HEK293 (cell line): Measurements from ENCODE around the gene NXN.

Experiments
- SETDB1 ChIP-seq: IDR thresholded peaks from one replicate; pipeline ENCODE4 v1.6.1; 2017; ENCODE audit warnings: mild to moderate bottlenecking, low read length, moderate library complexity, mixed read lengths; ENCODE audit not compliant: insufficient read length
- ZBTB10 ChIP-seq: fragments of 450-650 bp; formaldehyde crosslinking; IDR thresholded peaks from 2 replicates; pipeline ENCODE4 v1.5.1; 2016; ENCODE audit warnings: missing biosample characterization, missing genetic modification characterization
- ZBTB17 ChIP-seq: fragments of 450-650 bp; formaldehyde crosslinking; IDR thresholded peaks from 2 replicates; pipeline ENCODE4 v1.5.1; 2016; ENCODE audit warnings: missing biosample characterization, missing genetic modification characterization
- ZNF148 ChIP-seq: fragments of 450-650 bp; formaldehyde crosslinking; IDR thresholded peaks from 2 replicates; pipeline ENCODE4 v1.5.0; 2017; ENCODE audit warnings: missing biosample characterization, missing genetic modification characterization, borderline replicate concordance
- ZNF280C ChIP-seq: fragments of 450-650 bp; formaldehyde crosslinking; IDR thresholded peaks from 2 replicates; pipeline ENCODE4 v1.5.1; 2016; ENCODE audit warnings: missing biosample characterization, missing genetic modification characterization
- ZNF433 ChIP-seq: fragments of 450-650 bp; formaldehyde crosslinking; IDR thresholded peaks from 2 replicates; pipeline ENCODE4 v1.5.1; 2016; ENCODE audit warnings: missing biosample characterization, missing genetic modification characterization, low read depth
- ZNF707 ChIP-seq: fragments of 450-650 bp; formaldehyde crosslinking; IDR thresholded peaks from 2 replicates; pipeline ENCODE4 v1.5.1; 2016; ENCODE audit warnings: missing biosample characterization, missing genetic modification characterization
- ZNF792 ChIP-seq: fragments of 450-650 bp; formaldehyde crosslinking; IDR thresholded peaks from 2 replicates; pipeline ENCODE4 v1.5.1; 2016; ENCODE audit warnings: missing biosample characterization, missing genetic modification characterization
- TF ChIP-seq, protein P1 (sequence below): fragments of 450-650 bp; formaldehyde crosslinking; IDR thresholded peaks from 2 replicates; pipeline ENCODE4 v1.5.1; 2016; ENCODE audit warnings: missing biosample characterization, missing genetic modification characterization
- TF ChIP-seq, protein P2 (sequence below): fragments of 450-650 bp; formaldehyde crosslinking; IDR thresholded peaks from 2 replicates; pipeline ENCODE4 v1.5.1; 2016; ENCODE audit warnings: missing biosample characterization, missing genetic modification characterization
- TF ChIP-seq, protein P3 (sequence below): fragments of 450-650 bp; formaldehyde crosslinking; IDR thresholded peaks from 2 replicates; pipeline ENCODE4 v1.5.1; 2016; ENCODE audit warnings: missing biosample characterization, missing genetic modification characterization, borderline replicate concordance

DNA sequence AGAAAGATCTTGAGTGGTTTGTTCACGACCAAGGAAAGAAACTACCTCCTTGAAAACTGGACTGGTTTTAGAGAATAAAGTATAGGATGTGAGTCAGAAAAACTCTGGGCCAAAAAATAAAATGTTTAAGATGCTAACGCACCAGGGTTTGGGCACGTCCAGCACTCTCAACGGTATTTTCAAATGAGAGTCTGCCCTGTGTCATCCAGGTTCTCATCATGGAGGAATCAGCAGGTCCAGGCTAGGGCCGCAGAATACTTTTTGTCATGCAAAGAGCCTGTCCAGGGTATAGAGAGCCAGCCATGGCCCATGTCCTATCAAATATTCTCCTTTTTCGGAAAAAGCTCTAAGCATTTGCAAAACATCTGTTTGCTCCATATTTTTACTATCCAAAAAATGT, 2.4 kb downstream of the NXN start:
- no peak for TF ChIP-seq ZNF433
- TF ChIP-seq, protein P1, sequence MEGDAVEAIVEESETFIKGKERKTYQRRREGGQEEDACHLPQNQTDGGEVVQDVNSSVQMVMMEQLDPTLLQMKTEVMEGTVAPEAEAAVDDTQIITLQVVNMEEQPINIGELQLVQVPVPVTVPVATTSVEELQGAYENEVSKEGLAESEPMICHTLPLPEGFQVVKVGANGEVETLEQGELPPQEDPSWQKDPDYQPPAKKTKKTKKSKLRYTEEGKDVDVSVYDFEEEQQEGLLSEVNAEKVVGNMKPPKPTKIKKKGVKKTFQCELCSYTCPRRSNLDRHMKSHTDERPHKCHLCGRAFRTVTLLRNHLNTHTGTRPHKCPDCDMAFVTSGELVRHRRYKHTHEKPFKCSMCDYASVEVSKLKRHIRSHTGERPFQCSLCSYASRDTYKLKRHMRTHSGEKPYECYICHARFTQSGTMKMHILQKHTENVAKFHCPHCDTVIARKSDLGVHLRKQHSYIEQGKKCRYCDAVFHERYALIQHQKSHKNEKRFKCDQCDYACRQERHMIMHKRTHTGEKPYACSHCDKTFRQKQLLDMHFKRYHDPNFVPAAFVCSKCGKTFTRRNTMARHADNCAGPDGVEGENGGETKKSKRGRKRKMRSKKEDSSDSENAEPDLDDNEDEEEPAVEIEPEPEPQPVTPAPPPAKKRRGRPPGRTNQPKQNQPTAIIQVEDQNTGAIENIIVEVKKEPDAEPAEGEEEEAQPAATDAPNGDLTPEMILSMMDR (tag by site-specific recombination) = no peak
- no peak for TF ChIP-seq ZNF148
- TF ChIP-seq ZNF707 = no peak
- TF ChIP-seq, protein P2, sequence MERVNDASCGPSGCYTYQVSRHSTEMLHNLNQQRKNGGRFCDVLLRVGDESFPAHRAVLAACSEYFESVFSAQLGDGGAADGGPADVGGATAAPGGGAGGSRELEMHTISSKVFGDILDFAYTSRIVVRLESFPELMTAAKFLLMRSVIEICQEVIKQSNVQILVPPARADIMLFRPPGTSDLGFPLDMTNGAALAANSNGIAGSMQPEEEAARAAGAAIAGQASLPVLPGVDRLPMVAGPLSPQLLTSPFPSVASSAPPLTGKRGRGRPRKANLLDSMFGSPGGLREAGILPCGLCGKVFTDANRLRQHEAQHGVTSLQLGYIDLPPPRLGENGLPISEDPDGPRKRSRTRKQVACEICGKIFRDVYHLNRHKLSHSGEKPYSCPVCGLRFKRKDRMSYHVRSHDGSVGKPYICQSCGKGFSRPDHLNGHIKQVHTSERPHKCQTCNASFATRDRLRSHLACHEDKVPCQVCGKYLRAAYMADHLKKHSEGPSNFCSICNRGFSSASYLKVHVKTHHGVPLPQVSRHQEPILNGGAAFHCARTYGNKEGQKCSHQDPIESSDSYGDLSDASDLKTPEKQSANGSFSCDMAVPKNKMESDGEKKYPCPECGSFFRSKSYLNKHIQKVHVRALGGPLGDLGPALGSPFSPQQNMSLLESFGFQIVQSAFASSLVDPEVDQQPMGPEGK (tag by site-specific recombination) = no peak
- no peak for TF ChIP-seq ZBTB17 (tag by site-specific recombination)
- TF ChIP-seq ZNF280C (tag by site-specific recombination) = no peak
- TF ChIP-seq ZNF792 (tag by site-specific recombination) = no peak
- TF ChIP-seq ZBTB10 (tag by site-specific recombination) = no peak
- TF ChIP-seq, protein P3, sequence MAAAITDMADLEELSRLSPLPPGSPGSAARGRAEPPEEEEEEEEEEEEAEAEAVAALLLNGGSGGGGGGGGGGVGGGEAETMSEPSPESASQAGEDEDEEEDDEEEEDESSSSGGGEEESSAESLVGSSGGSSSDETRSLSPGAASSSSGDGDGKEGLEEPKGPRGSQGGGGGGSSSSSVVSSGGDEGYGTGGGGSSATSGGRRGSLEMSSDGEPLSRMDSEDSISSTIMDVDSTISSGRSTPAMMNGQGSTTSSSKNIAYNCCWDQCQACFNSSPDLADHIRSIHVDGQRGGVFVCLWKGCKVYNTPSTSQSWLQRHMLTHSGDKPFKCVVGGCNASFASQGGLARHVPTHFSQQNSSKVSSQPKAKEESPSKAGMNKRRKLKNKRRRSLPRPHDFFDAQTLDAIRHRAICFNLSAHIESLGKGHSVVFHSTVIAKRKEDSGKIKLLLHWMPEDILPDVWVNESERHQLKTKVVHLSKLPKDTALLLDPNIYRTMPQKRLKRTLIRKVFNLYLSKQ (tag by site-specific recombination) = no peak
- no peak for TF ChIP-seq SETDB1
